Stimulated activated CD8-positive, alpha-beta memory T cell treated with anti-CD3 and anti-CD28 coated beads, Interleukin-12 subunit alpha, Interleukin-12 subunit beta, amount 100 ng/mL, for 1 hour (primary cell): ENCODE results near the gene TPPP.
"Not testable (repeated sequence)": the region's sequence is repeated elsewhere in the genome, so short reads cannot be mapped to it uniquely, and the experiment has no call there.

Experiments
- DNase-seq: peaks from one replicate; pipeline ENCODE4 v3.0.0-alpha.2; 2020; ENCODE audit warnings: low read depth

The TPPP gene

DNA sequence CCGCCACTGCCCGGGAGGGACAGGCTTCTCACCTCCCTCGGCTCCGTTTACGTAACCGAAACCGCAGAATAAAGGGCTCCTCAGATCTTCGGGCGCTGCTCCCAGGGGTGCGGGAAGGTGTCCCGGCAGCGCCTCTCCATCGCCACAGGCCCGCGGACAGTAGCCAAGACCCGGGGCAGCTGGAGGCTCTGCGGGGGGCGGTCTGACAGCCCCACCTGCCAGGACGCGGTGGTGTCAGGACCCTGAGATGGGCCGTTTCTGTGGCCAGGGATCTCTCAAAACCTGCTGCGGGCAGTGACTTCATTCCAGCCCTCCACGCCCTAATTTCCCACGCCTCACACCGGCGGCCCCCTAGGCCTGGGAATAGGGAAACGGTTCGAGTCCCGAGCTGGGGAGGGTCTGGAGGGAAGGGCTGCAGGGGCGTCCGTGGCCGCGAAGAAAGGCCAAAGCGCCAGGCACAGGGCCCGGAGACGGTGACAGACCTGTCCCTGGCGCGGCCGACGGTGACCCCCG, 567 bp downstream of the TPPP start:
- not testable (repeated sequence) for DNase-seq

DNA sequence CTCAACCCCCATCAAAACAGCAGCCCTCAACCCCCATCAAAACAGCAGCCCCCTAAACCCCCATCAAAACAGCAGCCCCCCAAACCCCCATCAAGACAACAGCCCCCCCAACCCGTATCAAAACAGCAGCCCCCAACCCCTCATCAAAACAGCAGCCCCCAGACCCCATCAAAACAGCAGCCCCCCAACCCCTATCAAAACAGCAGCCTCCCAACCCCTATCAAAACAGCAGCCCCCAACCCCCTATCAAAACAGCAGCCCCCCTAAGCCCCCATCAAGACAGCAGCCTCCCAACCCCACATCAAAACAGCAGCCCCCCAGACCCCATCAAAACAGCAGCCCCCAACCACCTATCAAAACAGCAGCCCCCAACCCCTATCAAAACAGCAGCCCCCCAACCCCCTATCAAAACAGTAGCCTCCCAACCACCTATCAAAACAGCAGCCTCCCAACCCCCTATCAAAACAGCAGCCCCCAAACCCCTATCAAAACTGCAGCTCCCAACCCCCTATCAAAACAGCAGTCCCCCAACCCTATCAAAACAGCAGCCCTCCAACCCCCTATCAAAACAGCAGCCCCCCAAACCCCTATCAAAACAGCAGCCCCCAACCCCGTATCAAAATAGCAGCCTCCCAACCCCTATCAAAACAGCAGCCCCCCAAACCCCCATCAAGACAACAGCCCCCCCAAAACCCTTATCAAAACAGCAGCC, 1.2 kb downstream of the TPPP start:
- DNase-seq: no peak

DNA sequence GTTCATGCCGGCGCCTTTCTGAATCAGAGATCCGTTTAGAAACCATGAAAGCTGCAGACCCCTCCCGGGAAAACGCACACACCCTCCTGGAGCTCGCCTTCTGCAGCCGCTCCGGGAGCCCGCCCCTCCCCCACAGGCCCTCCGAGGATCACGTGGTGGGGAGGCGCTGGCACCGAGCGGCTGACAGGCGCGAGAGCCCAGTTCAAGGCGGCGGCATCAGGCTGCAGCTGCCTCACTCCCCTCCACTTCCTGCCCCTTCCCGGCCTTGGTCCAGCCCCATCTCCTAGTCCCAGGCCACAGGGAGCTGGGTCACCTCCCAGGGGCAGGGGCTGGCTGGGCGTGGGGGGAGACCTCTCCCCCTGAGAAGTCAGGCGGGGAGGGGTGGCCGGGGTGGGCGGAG, 2.1 kb downstream of the TPPP start:
- DNase-seq: not testable (repeated sequence)

DNA sequence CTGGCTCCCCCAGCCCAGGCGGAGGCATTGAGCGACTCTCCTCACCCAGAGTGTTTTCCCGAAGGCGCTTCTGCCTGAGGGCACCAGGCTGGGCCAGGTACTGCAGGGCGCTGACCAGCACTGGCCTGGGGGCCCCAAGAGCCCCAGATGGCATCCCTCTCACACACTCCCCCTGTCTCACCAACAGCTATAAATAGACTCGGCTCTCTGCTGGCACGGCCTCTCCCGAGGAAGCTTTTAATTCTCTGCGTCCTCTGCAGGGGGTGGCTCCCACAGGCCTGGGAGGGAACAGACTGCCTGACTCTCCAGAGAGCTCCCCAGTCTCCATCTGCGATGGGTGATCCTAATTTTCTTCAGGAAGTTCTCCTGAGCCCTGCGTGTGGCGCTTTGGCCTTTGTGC, 2.9 kb downstream of the TPPP start:
- DNase-seq: not testable (repeated sequence)

DNA sequence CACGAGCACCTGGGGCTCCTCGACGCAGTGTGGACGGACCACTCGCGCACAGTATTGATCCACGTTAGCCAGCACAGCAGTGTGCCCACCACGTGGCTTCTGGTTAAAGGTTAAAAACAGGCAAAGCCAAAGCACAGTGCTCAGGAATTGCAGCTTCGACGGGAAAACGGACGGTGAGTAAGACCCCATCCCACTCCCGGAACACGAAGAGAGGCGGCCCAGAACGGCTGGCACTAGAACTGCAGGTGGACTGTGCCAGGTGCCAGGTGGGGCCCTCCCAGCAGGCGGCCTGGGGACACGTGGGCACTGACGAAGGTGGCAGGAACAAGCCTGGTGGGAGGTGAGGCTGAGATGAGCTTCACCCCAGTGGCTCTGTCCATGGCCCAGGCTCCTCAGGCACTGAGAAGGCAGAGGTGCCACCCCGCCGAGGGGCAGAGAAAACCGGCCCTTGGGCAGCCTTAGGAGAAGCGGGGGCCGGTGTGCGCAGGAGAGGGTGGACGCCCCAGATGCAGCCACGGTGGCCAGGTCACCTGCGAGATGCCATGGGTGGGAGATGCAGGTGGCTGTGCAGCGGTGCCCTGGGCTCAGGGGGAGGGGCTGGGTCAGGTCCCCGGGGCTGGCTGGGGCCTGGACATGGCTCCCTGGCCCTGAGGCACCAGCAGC, 4.7 kb downstream of the TPPP start:
- not testable (repeated sequence) for DNase-seq

DNA sequence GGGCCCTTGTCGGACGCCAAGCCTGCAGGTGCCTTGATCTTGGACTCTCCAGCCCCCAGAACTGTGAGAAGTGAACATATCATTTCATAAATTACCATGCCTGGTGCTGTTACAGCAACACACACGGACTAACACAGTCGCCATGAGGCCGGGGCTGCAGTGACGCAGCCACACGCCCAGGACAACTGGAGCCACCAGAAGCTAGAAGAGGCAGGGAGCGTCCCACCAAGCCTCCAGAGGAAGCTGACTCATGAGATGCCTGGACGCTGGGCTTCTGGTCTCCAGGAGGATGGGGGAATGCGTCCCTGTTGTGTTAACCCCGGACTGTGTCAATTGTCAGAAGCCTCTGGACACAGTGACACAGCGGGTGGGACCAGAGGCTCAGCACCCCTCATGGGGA, 6.2 kb downstream of the TPPP start:
- DNase-seq: not testable (repeated sequence)

DNA sequence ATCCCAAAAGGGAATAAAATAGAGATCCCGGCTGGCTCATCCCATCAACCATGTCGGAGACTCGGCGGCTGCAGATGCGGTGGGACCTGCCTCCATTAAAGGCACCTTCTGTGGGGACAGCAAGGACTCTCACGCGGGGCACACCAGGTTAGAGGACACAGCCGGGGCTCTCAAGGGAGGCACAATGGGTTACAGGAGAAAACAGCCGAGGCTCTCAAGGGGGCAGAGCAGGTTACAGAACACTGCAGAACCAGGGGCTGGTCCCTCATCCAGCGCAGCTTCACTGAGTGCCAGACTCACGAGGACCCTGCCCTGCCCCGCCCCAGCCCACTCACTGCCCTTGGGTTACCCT, 7.0 kb downstream of the TPPP start:
- DNase-seq: not testable (repeated sequence)

DNA sequence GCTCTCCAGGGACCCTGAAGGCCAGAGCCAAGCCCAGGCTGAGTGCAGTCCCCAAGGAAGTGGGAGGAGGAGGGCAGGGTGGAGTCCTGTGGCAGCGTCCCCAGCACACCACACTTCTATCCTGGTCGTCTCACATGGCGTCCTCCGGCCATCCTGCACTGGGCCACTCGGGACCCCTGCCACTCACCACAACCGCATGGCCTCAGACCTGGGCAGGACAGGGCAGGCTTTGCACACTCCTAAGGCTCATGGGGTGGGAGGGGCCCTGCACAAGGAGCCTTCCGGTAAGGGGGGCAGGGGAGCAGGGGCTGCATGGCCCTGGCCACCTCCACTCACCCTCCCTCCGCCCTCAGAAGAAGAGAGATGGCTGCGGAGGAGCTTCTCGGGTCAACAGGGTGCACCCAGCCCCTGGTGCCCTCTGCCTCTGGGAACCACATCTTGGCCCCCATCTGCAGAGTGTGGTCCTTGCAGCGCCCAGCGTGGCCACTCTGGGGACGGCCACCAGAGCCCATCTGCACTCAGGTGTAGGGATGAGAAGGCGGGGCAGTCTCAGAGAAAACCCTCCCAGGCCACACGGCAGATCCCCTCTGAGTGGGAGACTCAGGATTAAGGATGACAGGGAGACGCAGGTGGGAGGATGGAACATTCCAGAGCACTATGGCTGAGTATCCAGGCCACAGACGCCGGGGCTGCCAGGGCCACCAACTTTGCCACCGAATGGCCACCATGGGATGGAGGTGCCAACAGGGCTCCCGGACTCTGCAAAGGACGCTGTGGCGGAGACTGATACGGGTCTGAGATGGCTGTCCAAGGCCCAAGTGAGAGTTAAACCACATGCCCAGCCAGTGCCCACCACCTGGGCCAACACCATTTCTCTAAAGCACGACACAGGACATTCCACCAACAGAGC, 7.6 kb downstream of the TPPP start:
- no peak for DNase-seq

DNA sequence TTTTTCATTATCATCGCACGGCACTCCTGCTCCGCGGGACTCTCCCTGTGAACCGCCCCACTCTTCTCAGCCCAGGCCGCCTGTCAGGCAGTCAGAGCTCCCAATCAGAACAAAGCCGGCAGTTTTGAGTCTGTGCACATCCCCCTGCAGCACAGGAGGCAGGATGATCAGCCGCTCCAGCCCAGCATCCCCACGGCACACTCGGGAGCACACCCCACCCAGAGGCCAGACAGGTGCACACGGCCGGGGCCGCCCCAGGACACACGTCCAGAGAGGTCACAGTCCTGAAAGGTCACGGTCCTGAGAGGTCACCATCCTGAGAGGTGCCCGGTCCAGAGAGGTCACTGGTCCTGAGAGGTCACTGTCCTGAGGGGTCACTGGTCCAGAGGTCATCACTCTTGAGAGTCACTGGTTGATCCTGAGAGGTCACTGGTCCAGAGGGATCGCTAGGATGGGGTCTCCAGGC, 8.4 kb downstream of the TPPP start:
- no peak for DNase-seq

DNA sequence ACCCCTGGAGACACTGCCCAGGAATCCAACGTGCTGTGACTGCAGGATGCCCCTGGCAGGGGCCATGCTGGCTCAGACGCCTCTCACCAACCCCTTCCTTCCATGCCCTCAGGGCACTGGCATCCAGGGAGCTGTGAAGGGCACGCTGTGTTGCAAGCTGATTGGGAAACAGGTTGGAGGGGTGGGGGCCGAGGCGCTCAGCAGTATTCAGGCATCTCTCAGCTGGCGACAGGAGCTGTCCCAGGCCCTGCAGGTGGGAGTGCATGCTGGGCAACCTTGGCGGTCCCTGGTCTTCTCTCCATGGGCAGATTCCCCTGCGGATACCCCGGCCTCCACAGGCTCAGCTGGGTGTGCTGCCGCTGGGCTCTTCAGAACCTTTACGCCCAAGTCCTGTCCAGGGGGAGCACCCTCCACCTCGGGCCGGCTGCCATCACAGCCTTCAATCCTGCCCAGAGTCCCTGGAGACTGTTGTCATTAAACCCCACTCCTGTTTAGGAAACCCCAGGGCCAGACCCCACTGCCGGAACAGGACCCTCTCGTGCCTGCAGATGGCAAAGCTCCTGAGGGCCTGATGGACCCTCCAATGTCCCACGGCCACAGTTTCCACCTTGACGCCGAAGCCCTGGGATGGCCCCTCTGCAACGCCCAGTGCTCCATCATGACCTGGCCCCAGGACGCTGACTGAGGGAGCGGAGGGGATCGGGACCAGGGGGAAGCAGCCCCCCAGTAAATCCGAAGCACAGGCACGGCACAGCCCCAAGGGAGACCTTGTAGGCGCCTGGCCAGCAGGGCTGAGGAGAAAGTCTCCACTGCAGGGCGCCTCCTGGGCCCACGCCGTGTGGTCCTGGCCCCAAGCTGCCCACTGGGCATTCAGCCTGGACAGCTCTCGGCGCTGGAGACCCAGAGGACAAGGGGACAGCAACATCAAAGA, 9.3 kb downstream of the TPPP start:
- no peak for DNase-seq

DNA sequence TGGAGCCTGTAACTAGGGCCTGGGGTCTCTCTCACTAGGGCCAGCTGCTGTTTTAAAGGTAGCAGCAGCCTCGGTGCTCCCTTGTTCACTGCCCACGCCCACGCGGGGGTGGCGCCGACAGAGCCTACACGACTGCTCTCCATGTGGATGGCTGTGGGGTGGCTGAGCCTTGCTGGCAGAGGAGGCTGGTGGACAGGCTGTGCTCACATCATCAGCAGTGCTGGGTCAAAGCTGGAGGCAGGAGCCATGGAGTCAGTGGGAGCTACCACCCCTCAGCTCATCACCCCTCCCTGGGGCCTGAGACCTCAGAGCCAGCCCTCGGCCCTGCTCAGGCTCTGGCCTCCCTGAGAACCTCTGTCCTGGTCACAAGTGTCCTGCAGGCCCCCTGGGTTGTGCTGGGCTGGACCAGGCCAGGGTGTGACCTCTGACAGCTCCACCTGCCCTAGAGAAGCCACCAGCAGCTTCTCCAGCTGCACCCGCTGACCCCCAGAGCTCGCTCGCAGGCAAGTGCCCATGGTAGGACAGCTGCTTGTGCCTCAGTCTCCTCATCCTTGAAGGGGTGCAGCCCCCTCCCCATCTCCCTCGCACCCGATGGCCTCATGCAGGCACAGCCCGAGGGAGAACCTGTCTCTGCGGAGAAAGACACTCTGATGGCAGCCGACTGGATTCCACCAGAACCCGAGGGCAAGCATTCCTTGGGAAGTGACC, 10.3 kb downstream of the TPPP start:
- not testable (repeated sequence) for DNase-seq

DNA sequence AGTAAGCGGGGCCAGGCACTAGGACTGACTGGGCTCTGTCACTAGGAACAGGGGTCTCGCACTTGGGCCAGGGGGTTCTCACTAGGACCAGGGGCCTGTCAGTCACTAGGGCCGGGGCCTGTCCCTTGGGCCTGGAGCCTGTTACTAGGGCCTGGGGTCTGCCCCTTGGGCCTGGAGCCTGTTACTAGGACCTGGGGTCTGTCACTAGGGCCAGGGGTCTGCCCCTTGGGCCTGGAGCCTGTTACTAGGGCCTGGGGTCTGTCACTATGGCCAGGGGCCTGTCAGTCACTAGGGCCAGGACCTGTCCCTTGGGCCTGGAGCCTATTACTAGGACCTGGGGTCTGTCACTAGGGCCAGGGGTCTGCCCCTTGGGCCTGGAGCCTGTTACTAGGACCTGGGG, 10.9 kb downstream of the TPPP start:
- DNase-seq: not testable (repeated sequence)

DNA sequence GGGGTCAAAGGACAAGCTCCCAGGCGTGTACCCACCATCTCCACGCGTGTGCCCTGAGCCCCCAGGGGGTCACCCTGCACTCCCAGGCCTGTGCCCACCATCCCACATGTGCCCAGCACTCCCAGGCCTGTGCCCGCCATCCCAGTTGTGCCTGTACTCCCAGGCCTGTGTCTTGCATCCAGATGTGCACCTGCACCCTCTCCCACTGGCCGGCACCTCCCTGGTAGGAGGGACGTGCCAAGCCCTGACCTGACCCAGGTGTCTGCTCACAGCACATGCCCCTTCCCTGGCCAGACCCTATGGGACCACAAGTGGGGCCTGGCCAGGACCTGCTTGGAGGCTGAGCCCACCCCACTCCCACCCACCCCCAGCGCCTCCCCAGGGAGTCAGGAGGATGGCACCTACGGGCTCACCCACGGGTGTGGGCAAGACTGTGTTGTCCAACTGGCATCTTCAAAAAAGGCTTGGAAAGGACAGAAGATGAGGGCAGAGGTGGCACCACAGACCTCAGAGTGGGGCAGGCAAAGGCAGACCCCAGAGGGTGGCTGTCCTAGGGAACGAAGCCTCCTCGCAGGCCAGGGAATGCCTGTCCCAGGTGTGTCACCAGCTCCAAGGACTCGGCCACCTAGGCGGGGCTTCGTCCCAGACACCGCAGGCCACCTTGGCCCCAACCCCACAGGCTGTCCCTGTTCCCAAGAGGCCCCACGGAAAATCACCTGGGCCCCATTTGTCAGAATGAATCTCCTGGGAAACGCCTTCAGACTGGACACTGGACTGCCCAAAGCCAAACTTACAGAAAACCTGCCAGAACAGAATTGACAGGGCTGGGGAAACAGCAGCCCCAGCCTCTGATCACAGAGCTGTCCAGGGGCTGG, 11.6 kb downstream of the TPPP start:
- DNase-seq: not testable (repeated sequence)

DNA sequence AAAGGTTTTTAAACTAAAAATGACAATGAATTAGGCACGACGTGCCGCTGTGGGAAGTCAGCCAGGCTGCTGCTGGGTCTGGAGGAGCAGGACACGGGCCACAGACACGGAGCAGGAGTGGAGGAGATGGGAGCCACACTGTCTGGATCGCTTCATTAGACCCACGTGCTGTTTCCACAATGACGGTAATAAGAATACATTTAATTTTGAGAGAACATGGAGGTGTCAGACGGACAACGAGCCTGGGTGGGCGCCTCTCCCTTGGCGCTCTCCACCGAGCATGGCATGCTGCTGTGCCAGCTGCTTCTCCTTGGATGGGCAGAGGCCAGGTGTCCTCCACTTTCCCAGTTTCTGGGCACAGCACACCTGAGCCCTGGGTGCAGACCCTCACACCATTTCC, 12.3 kb downstream of the TPPP start:
- not testable (repeated sequence) for DNase-seq

DNA sequence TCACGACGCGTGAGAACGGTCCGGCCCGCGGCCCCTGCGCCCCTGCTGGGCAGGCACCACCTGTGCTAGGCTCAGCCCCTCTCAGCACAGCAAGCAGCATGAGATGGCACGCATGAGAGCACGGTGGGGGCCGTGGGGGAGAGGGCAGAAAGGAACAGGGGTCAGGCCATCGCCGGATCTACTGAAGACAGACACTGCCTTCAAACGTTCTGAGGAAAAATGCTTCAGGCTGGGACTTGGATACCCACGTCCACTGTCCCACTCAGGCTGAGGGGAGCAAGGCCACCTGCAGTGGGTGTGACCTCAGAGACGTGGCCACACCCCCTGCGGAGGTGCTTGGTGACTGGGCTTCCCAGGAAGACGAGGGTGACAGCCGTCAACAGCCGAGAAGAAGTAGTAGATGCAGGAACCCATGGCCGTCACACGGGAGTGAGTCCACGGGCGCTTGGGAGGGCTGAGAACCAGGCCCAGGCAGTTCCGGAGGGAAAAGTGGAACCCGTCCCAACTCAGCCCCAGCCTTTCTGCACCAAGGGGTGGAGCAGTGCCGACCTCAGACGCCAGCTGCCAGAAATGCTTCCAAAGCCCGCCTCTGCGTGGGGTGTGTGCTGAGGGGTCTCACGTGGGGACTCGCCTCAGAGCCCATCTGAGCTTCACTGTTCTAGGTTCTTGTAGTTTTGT, 12.9 kb downstream of the TPPP start:
- not testable (repeated sequence) for DNase-seq

DNA sequence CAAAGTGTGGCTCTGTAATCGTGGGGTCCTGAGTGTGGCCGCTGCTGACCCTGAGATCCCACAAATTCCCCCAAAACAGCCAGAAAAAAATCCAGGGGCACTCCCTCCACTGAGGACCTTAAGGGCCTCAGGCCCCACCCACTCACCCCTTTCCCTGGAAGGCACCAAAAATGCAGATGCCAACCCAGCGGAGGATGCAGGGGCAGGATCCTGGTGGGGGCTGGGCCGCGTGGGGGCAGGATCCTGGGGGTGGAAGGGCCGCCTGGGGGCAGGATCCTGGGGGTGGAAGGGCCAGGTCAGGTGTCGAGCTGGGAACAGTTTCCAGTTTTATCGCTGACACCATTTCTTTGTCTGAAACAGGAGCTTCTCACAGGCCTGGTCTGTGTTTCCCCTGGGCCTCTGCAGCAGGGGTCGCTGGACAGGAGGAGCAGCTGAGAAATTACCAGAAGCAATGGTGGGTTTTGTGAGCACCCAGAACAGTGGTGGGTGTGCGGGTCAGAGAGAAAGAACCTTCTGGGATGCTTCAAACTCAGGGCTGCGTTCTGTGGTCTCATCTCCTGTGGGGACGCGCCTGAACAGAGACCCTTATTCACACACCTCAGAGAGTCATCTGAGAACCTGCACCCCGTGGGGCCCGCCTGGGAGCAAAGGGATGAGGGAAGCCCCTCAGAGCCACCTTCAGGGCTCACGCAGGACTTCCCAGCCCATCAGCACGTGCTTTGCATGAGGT, 13.8 kb downstream of the TPPP start:
- not testable (repeated sequence) for DNase-seq

DNA sequence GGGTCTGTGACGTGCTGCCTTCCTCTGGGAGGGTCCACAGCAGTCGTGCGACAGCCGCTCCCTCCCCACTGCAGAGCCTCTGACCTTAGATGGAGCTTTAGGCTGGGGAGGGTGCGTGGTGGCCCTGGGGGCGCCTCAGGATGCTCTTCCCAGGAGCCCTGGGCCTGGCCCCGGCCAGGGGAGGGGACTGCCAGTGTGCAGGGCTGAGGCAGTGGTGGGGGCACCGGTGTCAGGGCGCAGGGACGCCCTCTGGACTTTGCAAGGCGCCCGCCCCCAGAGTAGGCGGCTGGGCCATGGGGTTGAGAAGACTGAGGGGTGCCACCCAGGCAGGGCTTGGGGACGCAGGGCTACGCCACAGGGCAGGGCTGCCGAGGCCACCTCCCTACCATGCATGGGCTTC, 14.6 kb downstream of the TPPP start:
- not testable (repeated sequence) for DNase-seq
